Lower leg skin (tissue), 3 donors: Measurements from ENCODE around the gene ENOX2.

Source experiments
- POLR2A ChIP-seq, 2 donors: fragments of 450-650 bp; IDR thresholded peaks; one replicate each; pipeline ENCODE4 v1.6.1; 2016 to 2017; ENCODE audit warnings: antibody characterized with exemption in 2 of 2, mild to moderate bottlenecking in 1 of 2, moderate library complexity in 1 of 2
- TF ChIP-seq, protein P1 (sequence below), 3 donors: fragments of 450-650 bp; IDR thresholded peaks; one replicate each; pipeline ENCODE4 v1.5.1; 2016; ENCODE audit warnings: antibody characterized with exemption in 3 of 3, mild to moderate bottlenecking in 3 of 3, moderate library complexity in 2 of 3

DNA sequence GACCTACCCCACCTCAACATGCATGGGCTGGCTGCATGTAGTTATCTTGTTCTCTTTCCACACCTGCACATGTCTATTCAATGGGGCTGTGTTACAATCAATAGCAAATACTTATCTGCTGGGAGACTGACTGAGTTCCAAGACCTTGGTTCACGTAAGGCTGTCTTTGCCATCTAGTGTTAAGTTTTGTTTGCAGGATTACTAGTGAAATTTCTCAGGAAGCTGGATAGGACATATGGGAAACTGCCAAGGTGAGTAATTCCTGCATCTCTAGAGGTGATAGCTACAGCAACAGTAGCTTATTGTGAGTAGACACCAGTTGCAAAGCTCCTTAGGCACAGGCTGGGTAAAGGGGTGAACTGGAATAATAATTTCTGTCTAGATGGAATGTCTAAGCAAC is 177.5 kb downstream of the ENOX2 start:
- TF ChIP-seq, protein P1, sequence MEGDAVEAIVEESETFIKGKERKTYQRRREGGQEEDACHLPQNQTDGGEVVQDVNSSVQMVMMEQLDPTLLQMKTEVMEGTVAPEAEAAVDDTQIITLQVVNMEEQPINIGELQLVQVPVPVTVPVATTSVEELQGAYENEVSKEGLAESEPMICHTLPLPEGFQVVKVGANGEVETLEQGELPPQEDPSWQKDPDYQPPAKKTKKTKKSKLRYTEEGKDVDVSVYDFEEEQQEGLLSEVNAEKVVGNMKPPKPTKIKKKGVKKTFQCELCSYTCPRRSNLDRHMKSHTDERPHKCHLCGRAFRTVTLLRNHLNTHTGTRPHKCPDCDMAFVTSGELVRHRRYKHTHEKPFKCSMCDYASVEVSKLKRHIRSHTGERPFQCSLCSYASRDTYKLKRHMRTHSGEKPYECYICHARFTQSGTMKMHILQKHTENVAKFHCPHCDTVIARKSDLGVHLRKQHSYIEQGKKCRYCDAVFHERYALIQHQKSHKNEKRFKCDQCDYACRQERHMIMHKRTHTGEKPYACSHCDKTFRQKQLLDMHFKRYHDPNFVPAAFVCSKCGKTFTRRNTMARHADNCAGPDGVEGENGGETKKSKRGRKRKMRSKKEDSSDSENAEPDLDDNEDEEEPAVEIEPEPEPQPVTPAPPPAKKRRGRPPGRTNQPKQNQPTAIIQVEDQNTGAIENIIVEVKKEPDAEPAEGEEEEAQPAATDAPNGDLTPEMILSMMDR (IDR thresholded peaks at IDR 0.05), result no peak
- TF ChIP-seq POLR2A (IDR thresholded peaks at IDR 0.05), result no peak
